GM23338 (cell line): ENCODE data around the gene FBXW11.

Source experiments
- CREB1 ChIP-seq: fragments of 250-450 bp; sonication (Bioruptor Pico); IDR thresholded peaks from 2 replicates; pipeline ENCODE4 v1.5.0; 2020; ENCODE audit warnings: low read depth, mild to moderate bottlenecking, moderate library complexity
- CTCF ChIP-seq, 2 experiments: fragments of 200-600 bp in 1 of 2; sonication (generic) in 1 of 2; conservative IDR thresholded peaks; 2 replicates each; pipeline versions ENCODE4 v1.5.1 to v1.6.1; 2016 to 2017; ENCODE audit warnings: antibody characterized with exemption in 2 of 2, low read depth in 2 of 2, mild to moderate bottlenecking in 2 of 2, moderate library complexity in 1 of 2
- ETS1 ChIP-seq: IDR thresholded peaks from 2 replicates; pipeline ENCODE4 v1.6.1; 2016; ENCODE audit warnings: antibody characterized with exemption
- EZH2 ChIP-seq: fragments of 200-600 bp; sonication (generic); IDR thresholded peaks from one replicate; pipeline ENCODE4 v1.8.0; 2017; ENCODE audit warnings: antibody characterized with exemption, mild to moderate bottlenecking, low read depth; ENCODE audit not compliant: unreplicated experiment
- EZH2phosphoT487 ChIP-seq: fragments of 200-600 bp; sonication (generic); IDR thresholded peaks from one replicate; pipeline ENCODE4 v1.8.1; 2018; ENCODE audit warnings: antibody characterized with exemption; ENCODE audit not compliant: unreplicated experiment
- JUNB ChIP-seq: IDR thresholded peaks from one replicate; pipeline ENCODE4 v1.6.1; 2016; ENCODE audit warnings: antibody characterized with exemption; ENCODE audit not compliant: unreplicated experiment
- POLR2AphosphoS5 ChIP-seq: IDR thresholded peaks from 2 replicates; pipeline ENCODE4 v1.6.1; 2016; ENCODE audit warnings: antibody characterized with exemption, low read depth
- REST ChIP-seq: IDR thresholded peaks from one replicate; pipeline ENCODE4 v1.6.1; 2018; ENCODE audit warnings: antibody characterized with exemption; ENCODE audit not compliant: unreplicated experiment
- ZNF331 ChIP-seq: fragments of 250-450 bp; sonication (Bioruptor Pico); IDR thresholded peaks from 2 replicates; pipeline ENCODE4 v1.5.0; 2020; ENCODE audit warnings: low read depth, mild to moderate bottlenecking, moderate library complexity

GRCh38 chr5:171820561-171820960 lies 185.9 kb downstream of the FBXW11 start:
- no peak for TF ChIP-seq CTCF (conservative IDR thresholded peaks at IDR 0.05; ENCODE audit: low read depth in 2 of 2)
- no peak for TF ChIP-seq EZH2
- no peak for TF ChIP-seq EZH2phosphoT487
- no peak for TF ChIP-seq REST
- TF ChIP-seq CREB1 = no peak
- no peak for TF ChIP-seq JUNB
- no peak for TF ChIP-seq POLR2AphosphoS5
- TF ChIP-seq ETS1 = no peak
- no peak for TF ChIP-seq ZNF331 (CRISPR knock-in tag)
